ENCODE data around the gene PRKCE. TPM values are rescaled to one million over a fixed set of nuclear protein-coding genes. Genes with fewer than 3 reads are reported as not detected.
"Not testable (repeated sequence)": the region's sequence is repeated elsewhere in the genome, so short reads cannot be mapped to it uniquely, and the experiment has no call there.

Gene PRKCE
- total RNA-seq, 1 experiment from 2014 or later = 5.3 TPM

DNA sequence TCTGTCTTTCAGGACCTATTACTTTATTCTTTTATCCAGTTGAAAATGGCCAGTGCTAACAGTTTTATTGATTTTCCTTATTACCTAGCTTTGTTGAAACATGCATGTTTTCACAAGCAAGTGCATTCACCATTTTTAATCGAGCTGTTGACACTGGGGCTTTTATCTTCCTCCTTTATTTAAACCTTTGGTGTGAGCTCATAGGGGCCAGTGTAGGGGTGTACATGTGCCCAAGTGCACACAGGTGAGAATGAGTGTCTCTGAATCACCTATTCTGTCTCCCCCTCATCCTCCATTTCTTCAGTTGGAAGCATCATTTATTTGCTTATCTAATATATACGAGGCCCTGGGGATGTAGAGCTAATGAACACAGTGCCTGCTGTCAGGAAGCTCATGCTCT lies 199.1 kb downstream of the PRKCE start:
- no peak for DNase-seq (ENCODE audit: low read depth)
- in situ Hi-C loops (cut with HindIII; ENCODE audit: low pct_unique_long_range_greater_than_20kb, low sequenced_read_pairs) = no loop called here

DNA sequence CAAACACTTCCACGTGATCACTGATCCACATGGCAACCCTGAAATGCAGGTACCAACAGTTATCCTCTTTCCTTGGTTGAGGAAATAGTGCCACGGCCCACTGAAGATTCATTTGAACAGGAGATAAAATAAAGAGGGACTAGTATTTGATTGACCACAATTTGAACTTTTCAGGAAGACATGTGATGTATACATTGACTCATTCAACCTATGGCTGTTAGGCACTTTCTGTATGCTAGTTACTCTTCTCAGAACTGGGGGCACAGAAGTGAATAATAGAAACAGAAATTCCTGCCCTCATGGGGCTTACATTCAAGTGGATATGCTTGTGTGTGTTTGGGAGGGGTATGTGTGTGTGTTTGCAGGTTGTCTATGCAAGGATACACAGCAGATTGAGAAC lies 199.6 kb downstream of the PRKCE start:
- in situ Hi-C loops (cut with HindIII; ENCODE audit: low pct_unique_long_range_greater_than_20kb, low sequenced_read_pairs) = no loop called here
- DNase-seq (ENCODE audit: low read depth) = no peak

DNA sequence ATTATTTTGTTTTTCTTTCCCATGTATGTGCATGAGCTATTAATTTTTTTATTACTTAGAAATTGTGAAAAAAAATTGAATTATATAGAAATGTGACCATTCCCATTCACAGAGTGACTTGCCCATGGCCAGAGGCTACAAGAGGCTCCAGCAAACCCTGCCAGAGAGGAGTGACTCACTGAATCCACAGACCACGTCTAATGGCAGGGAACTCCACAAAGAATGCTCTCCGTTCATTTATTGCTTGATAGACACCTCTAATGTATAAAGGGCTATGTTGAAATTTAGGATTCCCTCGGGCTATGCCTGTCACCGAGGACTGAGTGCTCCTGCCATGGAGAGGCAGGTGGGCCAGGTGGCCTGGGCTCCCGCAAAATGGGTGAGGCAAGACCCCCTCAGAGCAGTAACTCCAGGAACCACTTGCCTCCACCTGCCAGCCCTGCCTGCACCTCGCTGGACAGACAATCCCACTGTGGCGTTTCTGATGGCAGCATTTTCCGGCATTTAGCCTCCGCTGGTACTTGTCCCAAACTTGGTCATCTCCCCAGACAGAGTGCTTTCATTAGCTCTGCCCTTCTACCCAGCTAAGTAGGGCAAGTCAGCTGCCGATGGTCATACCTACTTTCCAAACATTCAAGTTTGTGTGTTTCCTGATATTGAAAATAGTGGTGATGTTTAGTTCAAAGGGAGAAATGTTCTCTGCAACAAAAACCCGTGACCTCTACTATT lies 200.3 kb downstream of the PRKCE start:
- in situ Hi-C loops (cut with HindIII; ENCODE audit: low pct_unique_long_range_greater_than_20kb, low sequenced_read_pairs) = no loop called here
- DNase-seq (ENCODE audit: low read depth) = no peak

DNA sequence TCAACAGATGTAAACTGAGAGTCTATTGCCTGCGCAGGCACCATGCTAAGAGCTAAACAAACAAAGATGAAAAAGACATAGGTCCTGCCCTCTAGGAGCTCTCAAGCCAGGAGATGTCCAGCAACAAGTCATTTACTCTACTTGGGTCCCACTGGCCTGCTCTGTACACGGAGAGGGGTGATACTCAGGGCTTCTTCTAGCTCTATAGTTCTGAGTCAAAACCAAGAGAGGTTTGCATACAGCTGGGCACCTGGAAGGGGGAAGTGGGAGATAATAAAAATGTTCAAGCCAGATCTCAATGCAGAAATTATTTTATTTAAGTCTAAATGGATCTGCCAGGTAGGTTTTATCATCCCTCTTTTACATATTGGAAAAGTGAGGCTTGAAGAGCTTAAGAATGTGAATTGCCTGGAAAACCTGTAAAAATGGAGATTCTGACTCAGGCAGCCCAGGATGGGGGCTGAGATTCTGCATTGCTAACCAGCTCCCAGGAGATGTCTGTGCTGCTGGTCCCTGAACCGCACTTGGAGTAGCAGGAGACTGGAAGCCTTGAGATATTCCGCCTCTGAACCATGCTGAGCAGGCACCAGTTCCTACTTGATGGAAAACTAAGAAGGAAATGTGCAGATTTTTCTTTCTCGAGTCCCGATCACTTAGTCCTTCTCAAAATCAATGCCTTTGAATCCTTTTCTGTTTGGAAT lies 201.1 kb downstream of the PRKCE start:
- DNase-seq (ENCODE audit: low read depth) = no peak
- in situ Hi-C loops (cut with HindIII; ENCODE audit: low pct_unique_long_range_greater_than_20kb, low sequenced_read_pairs) = no loop called here

DNA sequence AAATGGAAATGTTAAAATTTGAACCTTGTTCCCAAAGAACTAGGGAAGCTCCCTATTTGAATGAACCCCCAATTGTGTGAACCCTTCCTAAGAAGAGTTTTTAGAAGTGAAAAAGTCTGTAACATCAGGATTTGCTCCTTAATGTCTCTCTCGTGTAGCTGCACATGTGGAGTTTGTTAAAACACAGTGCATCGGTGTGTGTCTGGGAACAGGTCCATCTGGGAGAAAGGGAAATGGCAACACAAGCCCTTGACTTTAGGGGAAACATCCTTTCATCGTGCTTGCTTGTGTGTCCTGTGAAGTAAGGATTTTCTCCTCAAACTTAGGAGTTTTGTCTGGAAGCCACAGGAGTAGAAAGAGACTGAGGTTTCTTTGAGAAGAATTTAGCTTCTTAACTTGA lies 203.9 kb downstream of the PRKCE start:
- in situ Hi-C loops (cut with HindIII; ENCODE audit: low pct_unique_long_range_greater_than_20kb, low sequenced_read_pairs) = no loop called here
- no peak for DNase-seq (ENCODE audit: low read depth)

DNA sequence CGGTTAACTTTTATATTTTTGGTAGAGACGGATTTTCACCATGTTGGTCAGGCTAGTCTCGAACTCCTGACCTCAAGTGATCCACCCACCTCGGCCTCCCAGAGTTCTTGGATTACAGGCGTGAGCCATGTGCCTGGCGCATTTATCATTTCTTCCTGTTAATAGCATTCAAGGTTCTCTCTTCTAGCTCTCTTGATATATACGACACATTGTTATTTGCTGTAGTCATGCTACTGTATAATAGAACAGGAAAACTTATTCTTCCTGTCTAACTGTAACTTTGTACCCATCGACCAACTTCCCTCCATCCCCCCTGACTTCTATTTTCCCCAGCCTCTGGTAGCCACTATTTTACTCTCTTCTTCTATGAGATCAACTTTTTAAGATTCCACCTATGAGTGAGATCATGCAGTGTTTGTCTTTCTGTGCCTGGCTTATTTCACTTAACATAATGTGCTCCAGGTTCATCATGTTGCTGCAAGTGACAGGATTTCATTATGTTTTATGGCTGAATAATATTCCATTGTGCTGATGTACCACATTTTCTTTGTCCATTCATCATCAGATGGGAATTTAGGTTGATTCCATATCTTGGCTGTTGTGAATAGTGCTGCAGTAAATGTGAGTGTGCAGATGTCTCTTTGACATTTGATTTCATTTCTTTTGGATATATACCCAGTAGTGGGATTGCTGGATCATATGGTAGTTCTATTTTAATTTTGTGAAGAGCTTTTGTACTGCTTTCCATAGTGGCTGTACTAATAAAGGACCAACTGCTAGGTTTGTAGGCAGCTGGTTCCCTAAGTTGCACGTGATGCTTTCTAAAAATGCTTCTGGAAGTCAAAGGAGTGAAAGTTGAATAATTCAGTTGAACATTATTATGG lies 205.2 kb downstream of the PRKCE start:
- in situ Hi-C loops (cut with HindIII; ENCODE audit: low pct_unique_long_range_greater_than_20kb, low sequenced_read_pairs) = no loop called here
- no peak for DNase-seq (ENCODE audit: low read depth)

DNA sequence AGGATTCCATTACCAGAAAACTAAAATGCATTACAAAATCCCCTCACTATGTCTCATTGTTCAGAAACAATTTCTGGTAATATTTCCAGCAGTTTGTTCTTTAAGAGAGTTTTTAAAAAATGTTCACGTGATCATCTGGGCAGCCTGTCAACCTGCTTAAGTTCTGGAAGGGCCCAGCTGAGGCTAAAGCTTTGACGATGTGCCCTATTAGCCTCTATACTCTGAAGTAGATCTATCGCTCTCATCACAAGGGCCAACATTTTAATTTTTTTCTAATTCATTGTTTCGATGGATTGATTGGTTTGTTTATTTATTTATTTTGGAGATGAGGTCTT lies 205.8 kb downstream of the PRKCE start:
- in situ Hi-C loops (cut with HindIII; ENCODE audit: low pct_unique_long_range_greater_than_20kb, low sequenced_read_pairs) = no loop called here

DNA sequence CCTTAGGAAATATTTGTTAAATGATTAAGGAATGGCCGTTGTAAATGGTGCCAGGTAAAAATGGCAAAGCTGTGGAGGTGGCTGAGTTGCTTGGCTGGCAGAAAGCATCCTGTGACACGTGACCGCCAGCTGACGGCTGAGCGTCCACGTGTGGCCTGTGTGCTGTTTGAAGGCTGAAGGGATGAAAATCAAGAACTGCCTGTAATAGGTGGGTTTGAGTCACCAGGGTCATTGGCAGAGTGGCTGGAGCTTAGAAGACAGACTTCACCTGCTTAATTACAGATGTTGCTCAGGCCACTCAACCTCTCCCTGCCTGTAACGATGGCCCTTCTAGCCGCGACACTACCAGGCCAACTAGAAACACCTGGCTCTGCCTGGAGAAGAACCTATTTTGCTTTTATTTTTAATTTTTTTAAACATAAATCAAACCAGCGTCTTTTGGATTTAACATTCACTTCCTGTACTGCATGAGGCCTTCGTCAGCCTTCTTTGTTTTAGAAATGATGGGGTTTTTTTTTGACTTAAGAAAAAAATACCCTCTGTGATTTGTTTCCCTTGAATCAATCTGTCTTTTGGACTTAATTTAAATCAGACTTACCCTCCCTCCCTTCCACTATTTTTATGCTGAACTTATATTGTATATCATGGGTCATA lies 206.5 kb downstream of the PRKCE start:
- in situ Hi-C loops (cut with HindIII; ENCODE audit: low pct_unique_long_range_greater_than_20kb, low sequenced_read_pairs) = no loop called here
- DNase-seq (ENCODE audit: low read depth) = no peak

More for the DNA sequence above, 205.8 kb downstream of the PRKCE start:
- DNase-seq (ENCODE audit: low read depth) = no peak

DNA sequence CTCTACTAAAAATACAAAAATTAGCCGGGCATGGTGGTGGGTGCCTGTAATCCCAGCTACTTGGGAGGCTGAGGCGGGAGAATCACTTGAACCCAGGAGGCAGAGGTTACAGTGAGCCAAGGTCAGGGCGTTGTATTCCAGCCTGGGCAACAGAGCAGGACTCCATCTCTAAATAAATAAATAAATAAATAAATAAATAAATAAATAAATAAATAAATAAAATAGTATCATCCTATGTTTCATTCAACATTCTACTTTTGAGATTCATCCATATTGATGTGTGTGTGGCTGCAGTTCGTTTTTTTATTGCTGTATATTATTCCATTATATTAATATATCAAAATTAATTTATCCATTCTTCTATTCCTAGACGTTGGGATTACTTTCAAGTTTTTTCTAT lies 207.4 kb downstream of the PRKCE start:
- in situ Hi-C loops (cut with HindIII; ENCODE audit: low pct_unique_long_range_greater_than_20kb, low sequenced_read_pairs); DNase-seq (ENCODE audit: low read depth): not testable (repeated sequence)

DNA sequence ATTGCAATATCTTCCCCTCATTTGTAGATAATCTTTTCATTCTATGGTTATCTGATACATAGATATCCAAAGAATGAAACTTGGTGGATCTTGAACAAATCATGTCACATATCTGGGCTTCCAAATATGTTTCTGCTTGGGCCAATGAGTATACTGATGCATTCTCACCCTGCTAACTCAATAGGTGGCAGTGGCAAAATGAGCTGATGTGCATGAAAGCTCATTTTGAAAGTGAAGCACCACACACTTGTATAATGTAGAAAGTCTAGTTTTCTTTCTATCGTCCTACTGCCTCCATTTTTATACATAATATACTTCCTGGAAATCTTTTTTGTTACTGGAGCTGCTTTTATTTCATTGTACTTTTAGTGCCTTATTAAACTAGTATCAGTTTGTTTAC lies 208.2 kb downstream of the PRKCE start:
- in situ Hi-C loops (cut with HindIII; ENCODE audit: low pct_unique_long_range_greater_than_20kb, low sequenced_read_pairs) = no loop called here
- no peak for DNase-seq (ENCODE audit: low read depth)

DNA sequence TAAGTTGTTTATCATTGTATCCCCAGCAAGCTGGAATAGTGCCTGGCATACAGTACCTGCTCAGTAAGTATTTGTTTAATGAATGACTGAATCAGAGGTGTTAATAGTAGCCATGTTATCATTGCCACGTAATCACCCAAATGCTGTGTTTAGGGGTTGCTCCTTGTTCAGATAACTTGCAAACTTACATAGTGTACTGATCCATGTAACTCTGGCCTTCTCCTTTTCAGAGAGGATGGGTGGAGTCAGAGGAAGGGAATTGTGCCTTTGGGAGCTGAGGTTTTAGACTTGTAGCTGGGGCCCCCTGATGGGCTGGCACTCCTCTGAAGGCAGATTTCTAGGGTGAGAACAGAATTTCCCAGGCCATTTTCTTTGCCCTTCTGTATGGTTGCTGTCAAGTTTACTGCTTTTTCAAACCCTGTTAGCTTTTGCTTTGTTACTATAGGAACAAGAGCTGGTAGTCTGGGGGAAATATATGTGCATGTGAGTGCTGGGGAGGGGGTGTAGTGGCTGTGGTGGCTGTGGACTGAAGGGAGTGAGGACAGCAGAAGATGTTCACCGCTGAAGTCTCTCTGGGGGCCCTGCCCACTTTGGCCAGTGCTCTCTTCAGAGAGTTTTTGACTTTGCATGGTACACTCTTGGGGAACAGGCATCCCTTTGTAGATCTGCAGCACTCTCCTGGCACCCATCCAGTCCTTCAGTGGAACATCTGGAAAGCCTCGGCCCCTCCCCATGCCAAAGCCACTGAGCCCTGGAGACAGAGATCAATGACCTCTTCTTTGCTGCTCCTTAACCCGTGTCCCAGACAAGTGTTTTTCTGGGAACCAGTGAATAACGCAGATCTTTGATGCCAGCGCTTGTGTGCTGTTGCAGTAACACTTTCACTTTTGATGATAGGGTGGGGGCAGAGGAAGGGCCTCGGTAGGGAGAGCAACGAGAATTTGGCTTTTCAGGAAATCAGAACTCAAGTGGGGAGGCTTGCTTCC lies 209.0 kb downstream of the PRKCE start:
- in situ Hi-C loops (cut with HindIII; ENCODE audit: low pct_unique_long_range_greater_than_20kb, low sequenced_read_pairs) = no loop called here
- no peak for DNase-seq (ENCODE audit: low read depth)

DNA sequence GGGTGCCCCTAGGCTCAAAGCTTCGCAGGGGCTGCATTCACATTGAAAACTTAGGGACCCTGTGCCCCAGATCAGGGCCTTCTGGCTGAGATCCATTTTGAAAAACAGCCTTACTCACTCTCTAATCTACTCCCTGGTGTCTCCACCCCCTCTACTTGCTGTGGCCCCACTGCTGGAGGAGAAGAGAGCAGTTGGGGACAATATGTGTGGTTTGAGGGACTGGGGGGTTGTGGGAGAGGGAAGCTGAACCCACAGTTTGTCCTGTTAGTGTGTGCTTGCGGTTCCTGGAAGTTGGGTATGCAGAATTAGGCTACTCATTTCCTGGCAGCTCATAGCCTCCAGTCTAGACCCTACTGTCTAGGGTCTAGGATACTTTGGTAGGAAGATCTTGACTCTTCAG lies 211.4 kb downstream of the PRKCE start:
- DNase-seq (ENCODE audit: low read depth) = no peak
- in situ Hi-C loops (cut with HindIII; ENCODE audit: low pct_unique_long_range_greater_than_20kb, low sequenced_read_pairs) = no loop called here

DNA sequence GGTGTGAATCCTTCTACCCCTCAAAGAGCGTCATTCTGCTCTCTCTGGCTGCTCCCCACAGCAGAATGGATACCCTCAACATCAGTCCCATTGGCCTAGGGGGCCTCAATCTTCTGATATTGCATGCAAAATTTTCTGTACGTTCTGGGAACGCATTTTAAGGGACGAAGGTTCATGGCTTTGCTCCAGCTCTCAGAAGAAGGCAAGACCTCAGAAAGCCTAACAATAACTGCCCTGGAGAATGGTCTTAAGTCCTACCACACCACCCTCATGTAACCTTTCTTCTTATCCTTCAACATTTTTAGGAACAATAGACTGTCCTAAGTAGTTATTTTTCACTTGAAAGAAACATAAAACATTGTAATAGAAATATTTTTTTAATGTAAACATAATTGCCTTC lies 212.6 kb downstream of the PRKCE start:
- DNase-seq (ENCODE audit: low read depth) = no peak
- in situ Hi-C loops (cut with HindIII; ENCODE audit: low pct_unique_long_range_greater_than_20kb, low sequenced_read_pairs) = no loop called here

DNA sequence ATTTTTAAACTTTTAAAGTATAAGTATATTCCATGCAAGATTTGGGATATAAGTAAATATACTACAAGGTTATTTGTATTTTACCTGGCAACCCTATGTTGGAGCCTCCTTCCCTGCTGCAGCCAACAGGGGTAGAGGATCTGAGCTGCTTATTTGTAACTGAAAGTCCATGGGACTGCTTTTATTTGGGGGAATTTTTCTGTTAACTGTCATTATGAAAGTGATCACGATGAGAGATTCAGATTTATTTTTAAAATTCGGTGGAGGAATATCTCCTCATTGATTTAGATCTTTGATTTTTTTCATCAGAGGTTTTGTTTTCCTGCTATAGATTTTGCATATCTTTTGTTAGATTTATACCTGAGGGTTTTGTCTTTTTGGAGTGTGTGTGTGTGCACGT lies 215.9 kb downstream of the PRKCE start:
- no peak for DNase-seq (ENCODE audit: low read depth)
- in situ Hi-C loops (cut with HindIII; ENCODE audit: low pct_unique_long_range_greater_than_20kb, low sequenced_read_pairs) = no loop called here

DNA sequence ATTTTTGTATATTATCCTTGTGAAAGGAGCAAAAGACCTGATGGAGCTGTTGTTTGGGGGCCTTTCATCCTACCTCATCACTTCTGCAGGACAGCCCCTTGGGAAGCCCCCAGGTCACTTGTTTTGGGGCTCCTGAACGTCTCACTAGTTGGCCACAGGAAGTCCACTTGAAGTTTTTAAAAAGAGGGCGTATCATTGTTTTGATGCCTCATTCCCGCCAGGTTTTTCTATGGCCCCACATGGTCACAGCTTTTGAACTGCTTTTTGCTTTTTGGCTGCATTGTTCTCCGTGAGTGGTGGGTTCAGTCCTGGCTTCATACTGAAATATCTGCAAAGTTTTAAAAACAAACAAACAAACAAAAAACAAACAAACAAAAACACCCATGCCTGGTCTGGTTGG lies 216.3 kb downstream of the PRKCE start:
- no peak for DNase-seq (ENCODE audit: low read depth)
- in situ Hi-C loops (cut with HindIII; ENCODE audit: low pct_unique_long_range_greater_than_20kb, low sequenced_read_pairs) = no loop called here

DNA sequence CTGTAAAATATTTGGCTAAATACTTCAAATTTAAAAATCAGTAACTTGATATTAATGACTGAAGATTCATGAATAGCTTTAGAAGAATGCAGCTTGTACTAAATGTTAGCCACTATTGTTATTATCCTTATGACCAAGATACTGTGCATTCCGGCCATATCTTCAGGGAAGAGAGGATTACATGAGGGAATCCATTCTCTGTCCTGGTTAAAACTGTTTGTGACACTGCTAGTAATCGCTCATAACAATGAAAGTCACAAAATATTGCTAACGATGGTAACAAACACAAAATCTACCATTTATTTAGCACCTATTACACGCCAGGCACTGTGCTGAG lies 217.7 kb downstream of the PRKCE start:
- no peak for DNase-seq (ENCODE audit: low read depth)
- in situ Hi-C loops (cut with HindIII; ENCODE audit: low pct_unique_long_range_greater_than_20kb, low sequenced_read_pairs) = no loop called here

DNA sequence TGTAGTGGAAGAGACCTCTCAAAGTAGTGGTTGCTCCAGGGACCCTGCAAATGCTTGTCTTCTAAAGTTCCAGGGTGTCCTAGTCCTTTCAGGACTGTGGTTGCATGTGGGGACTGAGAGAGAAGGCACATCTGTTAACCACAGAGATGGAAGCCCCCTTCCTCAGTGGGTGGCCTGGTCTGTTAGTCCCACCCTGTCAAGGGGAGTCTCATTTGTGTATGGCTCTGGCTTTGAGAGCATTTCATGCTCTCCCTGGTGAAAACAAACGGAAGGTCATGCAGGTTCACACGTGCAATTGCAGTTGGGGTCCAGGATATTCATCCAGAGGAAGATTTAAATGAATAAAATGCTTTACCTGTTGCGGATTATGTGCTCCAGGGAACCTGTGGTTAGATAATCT lies 219.6 kb downstream of the PRKCE start:
- DNase-seq (ENCODE audit: low read depth) = no peak
- in situ Hi-C loops (cut with HindIII; ENCODE audit: low pct_unique_long_range_greater_than_20kb, low sequenced_read_pairs) = no loop called here

DNA sequence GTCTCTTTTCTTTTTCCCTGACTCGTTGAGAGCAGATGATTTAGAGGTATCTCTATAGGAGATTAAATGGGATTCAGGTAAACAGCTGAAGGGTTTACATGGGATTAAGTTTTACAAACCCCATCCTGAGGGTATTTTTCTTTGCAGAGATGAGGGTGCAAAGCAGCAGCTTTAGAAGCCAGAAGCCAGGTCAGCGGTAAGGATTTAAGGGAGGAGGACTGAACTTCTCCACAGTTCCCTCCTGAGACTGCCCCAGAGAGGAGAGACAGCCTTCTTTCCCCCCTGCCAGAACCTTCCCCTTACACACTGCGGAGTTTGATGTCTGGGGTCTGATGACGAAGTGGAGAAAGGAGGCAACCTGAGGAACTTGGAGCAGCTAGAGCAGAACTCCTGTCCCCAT lies 220.1 kb downstream of the PRKCE start:
- in situ Hi-C loops (cut with HindIII; ENCODE audit: low pct_unique_long_range_greater_than_20kb, low sequenced_read_pairs) = no loop called here
- no peak for DNase-seq (ENCODE audit: low read depth)
